Activated B cell treated with CpG ODN at 0.5 μM for 24 hours (primary cell): ENCODE data around the gene GPATCH1. TPM values are rescaled to one million over a fixed set of nuclear protein-coding genes. Genes with fewer than 3 reads are reported as not detected.

Source experiments
- ATAC-seq: fragments of 200-7000 bp; cut with Tn5 transposase; one replicate; pipeline ENCODE4 v1.10.0; 2021; ENCODE audit warnings: low read depth, mild to moderate bottlenecking, moderate library complexity
- CTCF ChIA-PET: fragments of 350-600 bp; sonication (Branson Sonifier 250); formaldehyde crosslinking; loops from one replicate; lab custom pipeline; 2021; ENCODE audit warnings: antibody characterized with exemption; lab: Charles Lee
- POLR2A ChIA-PET: fragments of 350-600 bp; sonication (Branson Sonifier 250); formaldehyde crosslinking; loops from one replicate; lab custom pipeline; 2021; ENCODE audit warnings: antibody characterized with exemption; lab: Charles Lee
- DNase-seq: peaks from one replicate; pipeline ENCODE4 v3.0.0; 2022
- H3K27ac Mint-ChIP-seq: one replicate; pipeline ENCODE4 v1.8.0; 2020; ENCODE audit warnings: mixed read lengths
- H3K27me3 Mint-ChIP-seq: one replicate; pipeline ENCODE4 v1.8.0; 2021; ENCODE audit warnings: mixed read lengths
- H3K36me3 Mint-ChIP-seq: one replicate; pipeline ENCODE4 v1.8.0; 2021; ENCODE audit warnings: low read depth, mixed read lengths
- H3K4me1 Mint-ChIP-seq: one replicate; pipeline ENCODE4 v1.8.0; 2021; ENCODE audit warnings: mixed read lengths
- H3K4me3 Mint-ChIP-seq: one replicate; pipeline ENCODE4 v1.8.0; 2020; ENCODE audit warnings: mild to moderate bottlenecking, mixed read lengths
- H3K9me3 Mint-ChIP-seq: one replicate; pipeline ENCODE4 v1.8.0; 2020; ENCODE audit warnings: mixed read lengths
- intact Hi-C: fragments of 100-400 bp; cut with micrococcal nuclease; formaldehyde crosslinking; loops from one replicate; pipeline ENCODE4 v1.15.1; 2024
- total RNA-seq: library from RNA; stranded (reverse); gene quantifications from 2 replicates; pipeline ENCODE4 v1.2.3, GENCODE V29; 2022
- TF ChIP-seq, protein P1 (sequence below): fragments of 200-600 bp; IDR thresholded peaks from one replicate; pipeline ENCODE4 v1.8.0; 2022; ENCODE audit warnings: antibody characterized with exemption, mild to moderate bottlenecking

The GPATCH1 gene
- total RNA-seq, 1 donor from 2014 or later: 12.8 TPM

DNA sequence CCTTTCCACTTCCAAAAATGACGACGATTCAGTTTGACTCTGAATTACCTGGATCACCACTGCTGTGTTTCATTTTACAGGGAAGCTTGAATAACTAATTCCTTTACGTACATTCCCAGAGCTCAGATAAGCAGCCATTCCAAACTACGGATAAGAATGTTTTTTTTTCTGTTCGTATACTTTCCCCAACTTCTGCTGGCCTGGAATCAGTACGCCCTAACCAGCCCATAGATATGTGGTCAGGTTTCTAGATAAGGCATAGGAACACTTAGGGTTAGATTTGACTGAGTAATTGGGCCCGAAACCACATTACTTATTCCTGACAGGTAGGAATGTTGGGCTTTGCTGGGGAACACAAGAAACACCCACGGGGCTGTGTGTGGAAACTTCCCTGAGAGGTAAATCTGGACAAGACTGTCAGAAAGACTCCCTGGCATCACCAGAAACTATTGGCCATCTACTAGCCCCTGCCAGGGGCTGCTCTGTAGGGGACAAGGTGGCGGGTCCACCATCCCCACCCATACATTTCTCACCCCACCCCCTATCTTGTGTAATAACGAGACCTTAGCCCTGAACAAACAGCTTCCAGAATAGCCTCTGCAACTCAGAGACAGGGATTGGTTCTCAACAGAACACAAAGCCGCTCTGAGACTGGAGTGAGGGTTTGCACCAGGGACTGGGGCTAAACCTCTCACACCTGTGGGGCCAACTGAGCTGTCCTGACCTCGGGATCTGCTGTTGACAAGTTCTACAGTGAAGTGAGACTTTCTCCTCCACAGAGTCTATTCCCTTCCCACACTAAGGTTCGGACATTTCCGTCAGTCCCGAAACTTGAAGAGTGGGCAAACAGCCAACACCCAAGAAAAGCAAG is 31.9 kb upstream of the GPATCH1 start:
- ChIA-PET POLR2A (no interaction called here), CTCF (no interaction called here)
- Mint-ChIP-seq H3K4me1 (no peaks in the 10 kb centered on the region), H3K27ac (no peak overlapping the region), H3K9me3 (no peaks in the 10 kb centered on the region), H3K36me3 (no peaks in the 10 kb centered on the region), H3K27me3 (no peaks in the 10 kb centered on the region), H3K4me3 (no peak overlapping the region)
- intact Hi-C loops: no loop called here
- DNase-seq (no peak), ATAC-seq (no peak)
- TF ChIP-seq, protein P1, sequence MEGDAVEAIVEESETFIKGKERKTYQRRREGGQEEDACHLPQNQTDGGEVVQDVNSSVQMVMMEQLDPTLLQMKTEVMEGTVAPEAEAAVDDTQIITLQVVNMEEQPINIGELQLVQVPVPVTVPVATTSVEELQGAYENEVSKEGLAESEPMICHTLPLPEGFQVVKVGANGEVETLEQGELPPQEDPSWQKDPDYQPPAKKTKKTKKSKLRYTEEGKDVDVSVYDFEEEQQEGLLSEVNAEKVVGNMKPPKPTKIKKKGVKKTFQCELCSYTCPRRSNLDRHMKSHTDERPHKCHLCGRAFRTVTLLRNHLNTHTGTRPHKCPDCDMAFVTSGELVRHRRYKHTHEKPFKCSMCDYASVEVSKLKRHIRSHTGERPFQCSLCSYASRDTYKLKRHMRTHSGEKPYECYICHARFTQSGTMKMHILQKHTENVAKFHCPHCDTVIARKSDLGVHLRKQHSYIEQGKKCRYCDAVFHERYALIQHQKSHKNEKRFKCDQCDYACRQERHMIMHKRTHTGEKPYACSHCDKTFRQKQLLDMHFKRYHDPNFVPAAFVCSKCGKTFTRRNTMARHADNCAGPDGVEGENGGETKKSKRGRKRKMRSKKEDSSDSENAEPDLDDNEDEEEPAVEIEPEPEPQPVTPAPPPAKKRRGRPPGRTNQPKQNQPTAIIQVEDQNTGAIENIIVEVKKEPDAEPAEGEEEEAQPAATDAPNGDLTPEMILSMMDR: no peak

DNA sequence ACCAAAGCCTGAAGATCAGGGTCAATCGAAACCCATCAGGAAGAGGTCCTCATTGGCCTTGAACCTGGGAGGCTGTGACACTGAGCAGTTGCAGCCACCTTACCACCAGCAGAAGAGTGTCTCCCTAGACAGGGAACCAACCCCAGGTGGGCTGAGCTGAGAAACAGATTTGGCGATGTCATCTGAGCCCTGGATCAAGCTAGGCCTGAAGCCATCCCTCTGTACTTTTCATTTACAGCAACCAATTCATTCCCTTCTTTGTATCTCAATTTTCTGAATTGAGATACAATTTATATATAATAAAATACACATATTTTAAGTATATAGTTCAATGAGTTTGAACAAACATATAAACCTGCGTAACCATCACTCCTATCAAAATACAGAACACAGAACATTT is 30.9 kb upstream of the GPATCH1 start:
- POLR2A ChIA-PET: interaction anchor here (0.6 kb wide), 1 partner anchor 17 kb away, joined by 4 read pairs; no protein-coding TSS in a partner anchor
- Mint-ChIP-seq H3K27me3 (no peaks in the 10 kb centered on the region), H3K4me3 (no peak overlapping the region), H3K36me3 (no peaks in the 10 kb centered on the region), H3K9me3 (no peaks in the 10 kb centered on the region), H3K4me1 (no peaks in the 10 kb centered on the region), H3K27ac (no peak overlapping the region)
- ATAC-seq: no peak
- TF ChIP-seq, protein P1: no peak
- DNase-seq: no peak
- intact Hi-C loops: no loop called here
- CTCF ChIA-PET: no interaction called here

GRCh38 chr19:33052352-33052972 is 28.5 kb upstream of the GPATCH1 start:
- intact Hi-C loops: no loop called here
- DNase-seq: no peak
- Mint-ChIP-seq H3K4me1 (no peaks in the 10 kb centered on the region), H3K36me3 (no peaks in the 10 kb centered on the region), H3K4me3 (no peak overlapping the region), H3K9me3 (no peaks in the 10 kb centered on the region), H3K27me3 (no peaks in the 10 kb centered on the region), H3K27ac (no peak overlapping the region)
- ATAC-seq: no peak
- ChIA-PET CTCF (no interaction called here), POLR2A (no interaction called here)
- TF ChIP-seq, protein P1: no peak

DNA sequence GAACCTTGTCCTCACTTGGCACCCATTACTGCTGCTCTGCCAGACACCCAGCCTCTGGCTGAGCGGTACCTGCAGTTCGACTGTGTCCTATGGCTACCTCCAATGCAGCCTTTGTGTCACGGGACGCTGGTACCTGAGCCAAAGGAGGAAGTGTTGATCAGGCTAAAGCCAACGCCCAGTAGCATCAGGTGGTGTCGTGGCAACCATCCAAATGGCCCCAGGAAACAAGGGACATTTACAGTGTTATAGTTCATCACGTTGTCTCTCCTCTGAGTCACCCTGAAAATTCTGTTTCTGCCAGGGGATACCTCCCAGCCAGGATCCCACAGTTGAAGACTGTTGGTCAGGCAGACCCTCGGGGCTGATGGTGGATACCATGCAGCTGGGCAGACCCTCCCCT is 26.4 kb upstream of the GPATCH1 start:
- H3K27ac Mint-ChIP-seq: no peak overlapping the region
- intact Hi-C loops: no loop called here

DNA sequence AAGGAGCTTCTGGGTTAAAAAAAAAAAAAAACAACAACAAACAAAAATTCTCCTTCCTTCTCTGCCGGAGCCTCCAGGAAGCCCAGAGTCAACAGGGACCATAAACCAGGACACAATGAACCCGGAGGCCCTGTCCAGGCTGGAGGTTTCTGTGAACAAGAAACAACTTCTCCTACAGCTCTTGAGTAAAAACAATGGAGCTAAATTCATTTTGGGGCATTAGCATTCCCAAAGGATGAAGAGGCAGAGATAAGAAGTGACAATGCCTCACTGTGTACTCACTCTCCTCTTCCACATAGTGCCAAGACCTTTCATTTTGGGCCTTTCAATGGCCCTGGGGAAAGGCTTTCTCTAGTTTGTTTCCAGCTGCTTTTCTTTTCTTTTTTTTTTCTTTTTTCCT is 25.3 kb upstream of the GPATCH1 start:
- peaks cover 2% of the 10 kb centered on the region for H3K27me3 Mint-ChIP-seq
- no peak for ATAC-seq
- no peaks in the 10 kb centered on the region for H3K4me1 Mint-ChIP-seq
- H3K36me3 Mint-ChIP-seq: no peaks in the 10 kb centered on the region
- POLR2A ChIA-PET: no interaction called here
- TF ChIP-seq, protein P1: no peak
- intact Hi-C loops: no loop called here
- no peaks in the 10 kb centered on the region for H3K9me3 Mint-ChIP-seq
- no peak for DNase-seq
- H3K27ac Mint-ChIP-seq: no peak overlapping the region
- no peak overlapping the region for H3K4me3 Mint-ChIP-seq
- CTCF ChIA-PET: no interaction called here

More for the DNA sequence above, 26.4 kb upstream of the GPATCH1 start:
- ATAC-seq: no peak
- Mint-ChIP-seq H3K4me3 (no peak overlapping the region), H3K36me3 (no peaks in the 10 kb centered on the region), H3K4me1 (no peaks in the 10 kb centered on the region), H3K9me3 (no peaks in the 10 kb centered on the region), H3K27me3 (no peaks in the 10 kb centered on the region)
- TF ChIP-seq, protein P1: no peak
- ChIA-PET POLR2A (no interaction called here), CTCF (no interaction called here)
- DNase-seq: no peak
